HCT116 (cell line): Measurements from ENCODE around the gene APBB3. TPM values are rescaled to one million over a fixed set of nuclear protein-coding genes. Genes with fewer than 3 reads are reported as not detected.

Experiments
- ATAC-seq: fragments of 200-7000 bp; cut with Tn5 transposase; 2 replicates; pipeline ENCODE4 v1.9.1; 2020; ENCODE audit warnings: mild to moderate bottlenecking, moderate library complexity
- BruUV-seq: library from RNA; stranded (reverse); fragments of 400-500 nt; replicated peaks from 2 replicates; lab custom pipeline; 2021; lab: Mats Ljungman, UMichigan
- CTCF ChIA-PET: fragments of 300-600 bp; sonication (Branson Sonifier 250); formaldehyde crosslinking; loops from one replicate; lab custom pipeline; 2021; ENCODE audit warnings: antibody characterized with exemption; lab: Charles Lee
- POLR2A ChIA-PET: fragments of 300-600, 350-600 bp; sonication (Branson Sonifier 250); formaldehyde crosslinking; loops from one replicate; lab custom pipeline; 2021; ENCODE audit warnings: antibody characterized with exemption; lab: Charles Lee
- RAD21 ChIA-PET, 2 experiments: fragments of 300-600 bp; sonication (Branson Sonifier 250); formaldehyde crosslinking; loops; one replicate each; lab custom pipeline; 2023; ENCODE audit warnings: low total read pairs in 2 of 2; ENCODE audit not compliant: uncharacterized antibody in 2 of 2, unreplicated experiment in 2 of 2, low non-redundant PET in 1 of 2; lab: Charles Lee
- DNase-seq: peaks from one replicate; pipeline ENCODE4 v3.0.0-alpha.2; 2010; ENCODE audit warnings: low read depth, low spot score
- H2AFZ ChIP-seq: fragments of 200-600 bp; shearing (Covaris generic), sonication (generic); 2 replicates; pipeline ENCODE4 v1.6.1; 2017; ENCODE audit warnings: low read depth, mixed run types, mixed read lengths, antibody characterized with exemption, low read length; ENCODE audit not compliant: poor library complexity, severe bottlenecking
- H3K27ac ChIP-seq: 2 replicates; pipeline ENCODE4 v1.5.1; 2012; ENCODE audit warnings: low read depth, low read length
- H3K27me3 ChIP-seq: fragments of 200-600 bp; sonication (generic); 2 replicates; pipeline ENCODE4 v1.6.1; 2016; ENCODE audit warnings: mixed run types, low read length, mixed read lengths; ENCODE audit not compliant: insufficient read depth
- H3K36me3 ChIP-seq, 2 experiments: fragments of 200-500 bp in 1 of 2; fragments of 200-600 bp in 1 of 2; sonication (Bioruptor generic) in 1 of 2; sonication (generic) in 1 of 2; 2 replicates each; pipeline versions ENCODE4 v1.5.1 to v1.6.1; 2014 to 2016; ENCODE audit warnings: low read length in 2 of 2, inconsistent platforms in 1 of 2, mixed read lengths in 1 of 2, mixed run types in 1 of 2; ENCODE audit not compliant: insufficient read depth in 2 of 2, control insufficient read depth in 1 of 2
- H3K4me1 ChIP-seq, 2 experiments: fragments of 200-600 bp in 1 of 2; sonication (generic) in 1 of 2; 2 replicates each; pipeline versions ENCODE4 v1.5.1 to v1.6.1; 2012 to 2017; ENCODE audit warnings: low read length in 2 of 2, inconsistent platforms in 1 of 2, mild to moderate bottlenecking in 1 of 2, mixed read lengths in 1 of 2, mixed run types in 1 of 2, moderate library complexity in 1 of 2; ENCODE audit not compliant: insufficient read depth in 2 of 2, control insufficient read depth in 1 of 2
- H3K4me2 ChIP-seq: fragments of 200-600 bp; sonication (generic); 2 replicates; pipeline ENCODE4 v1.6.1; 2017; ENCODE audit warnings: mixed run types, low read length, mixed read lengths
- H3K4me3 ChIP-seq, 2 experiments: fragments of 200-600 bp in 1 of 2; sonication (generic) in 1 of 2; replicated peaks in 1 of 2; 2 replicates each; pipeline ENCODE4 v1.5.1; 2011 to 2016; ENCODE audit warnings: low read length in 2 of 2, control low read depth in 1 of 2, low read depth in 1 of 2, mild to moderate bottlenecking in 1 of 2, mixed read lengths in 1 of 2, mixed run types in 1 of 2
- H3K79me2 ChIP-seq: fragments of 200-600 bp; sonication (generic); 2 replicates; pipeline ENCODE4 v1.6.1; 2017; ENCODE audit warnings: mild to moderate bottlenecking, mixed run types, low read length, moderate library complexity, mixed read lengths; ENCODE audit not compliant: insufficient read depth
- H3K9ac ChIP-seq: fragments of 200-600 bp; sonication (generic); 2 replicates; pipeline ENCODE4 v1.6.1; 2016; ENCODE audit warnings: low read length, mixed read lengths
- H3K9me2 ChIP-seq: fragments of 200-600 bp; sonication (generic), shearing (Covaris generic); 2 replicates; pipeline ENCODE4 v1.6.1; 2017; ENCODE audit warnings: mixed run types, mild to moderate bottlenecking, moderate library complexity; ENCODE audit not compliant: insufficient read depth
- H3K9me3 ChIP-seq, 2 experiments: fragments of 200-500 bp in 1 of 2; fragments of 200-600 bp in 1 of 2; sonication (Bioruptor generic) in 1 of 2; sonication (generic) in 1 of 2; 2 replicates each; pipeline ENCODE4 v1.6.1; 2014 to 2017; ENCODE audit warnings: low read length in 2 of 2, mixed read lengths in 2 of 2, inconsistent platforms in 1 of 2, low read depth in 1 of 2, mild to moderate bottlenecking in 1 of 2, mixed run types in 1 of 2, moderate library complexity in 1 of 2; ENCODE audit not compliant: control insufficient read depth in 1 of 2, insufficient read depth in 1 of 2
- H4K20me1 ChIP-seq: fragments of 200-600 bp; sonication (generic), shearing (Covaris generic); 2 replicates; pipeline ENCODE4 v1.6.1; 2017; ENCODE audit warnings: mixed run types, mild to moderate bottlenecking, moderate library complexity; ENCODE audit not compliant: insufficient read depth
- ATF3 ChIP-seq: IDR thresholded peaks from 2 replicates; pipeline ENCODE4 v1.6.1; 2012
- CBX3 ChIP-seq: IDR thresholded peaks from 2 replicates; pipeline ENCODE4 v1.6.1; 2012; ENCODE audit warnings: low read depth
- CTCF ChIP-seq, 3 experiments: fragments of 200-600 bp in 1 of 3; sonication (generic) in 1 of 3; IDR thresholded peaks in 2 of 3; conservative IDR thresholded peaks in 1 of 3; 2 replicates each; pipeline ENCODE4 v1.5.1; 2012 to 2017; ENCODE audit warnings: low read depth in 2 of 3, low read length in 2 of 3, antibody characterized with exemption in 1 of 3, borderline replicate concordance in 1 of 3, control low read depth in 1 of 3, mild to moderate bottlenecking in 1 of 3, mixed read lengths in 1 of 3, mixed run types in 1 of 3, moderate library complexity in 1 of 3; ENCODE audit not compliant: insufficient read depth in 1 of 3
- ELF1 ChIP-seq: IDR thresholded peaks from 2 replicates; pipeline ENCODE4 v1.6.1; 2012; ENCODE audit warnings: low read depth, borderline replicate concordance
- EZH2 ChIP-seq: fragments of 200-600 bp; sonication (generic); IDR thresholded peaks from 2 replicates; pipeline ENCODE4 v1.6.1; 2017; ENCODE audit warnings: antibody characterized with exemption, mixed run types
- FOSL1 ChIP-seq: IDR thresholded peaks from 2 replicates; pipeline ENCODE4 v1.6.1; 2012; ENCODE audit warnings: low read depth
- JUND ChIP-seq: IDR thresholded peaks from 2 replicates; pipeline ENCODE4 v1.6.1; 2012
- POLR2A ChIP-seq: IDR thresholded peaks from 2 replicates; pipeline ENCODE4 v1.7.0; 2011; ENCODE audit warnings: borderline replicate concordance; ENCODE audit not compliant: insufficient read depth, insufficient read length; ENCODE audit errors: extremely low read depth
- REST ChIP-seq: IDR thresholded peaks from 2 replicates; pipeline ENCODE4 v1.6.1; 2012; ENCODE audit warnings: low read depth
- SP1 ChIP-seq: IDR thresholded peaks from 2 replicates; pipeline ENCODE4 v1.6.1; 2012; ENCODE audit warnings: low read depth
- TCF7L2 ChIP-seq: IDR thresholded peaks from 2 replicates; pipeline ENCODE4 v1.7.0; 2011; ENCODE audit warnings: borderline replicate concordance, inconsistent platforms; ENCODE audit not compliant: insufficient read depth, insufficient read length; ENCODE audit errors: extremely low read depth
- YY1 ChIP-seq: IDR thresholded peaks from 2 replicates; pipeline ENCODE4 v1.6.1; 2011; ENCODE audit warnings: low read length, low read depth, moderate library complexity, mild to moderate bottlenecking; ENCODE audit not compliant: insufficient replicate concordance; ENCODE audit errors: extremely low read depth
- ZFX ChIP-seq: fragments of 450-650 bp; IDR thresholded peaks from 2 replicates; pipeline ENCODE4 v1.6.1; 2017
- intact Hi-C: fragments of 100-400 bp; cut with micrococcal nuclease; formaldehyde crosslinking; loops from 2 replicates; pipeline ENCODE4 v1.10.0; 2022
- total RNA-seq: library from RNA; stranded (reverse); gene quantifications from one replicate; pipeline ENCODE4 v1.2.1, GENCODE V29; 2021; ENCODE audit not compliant: unreplicated experiment

Gene APBB3
- total RNA-seq, 1 experiment from 2014 or later: 28.4 TPM

- peak overlapping the region; percentile 10; the same call in 1 of the 2 replicates for H3K4me2 ChIP-seq
- H3K9ac ChIP-seq: no peak overlapping the region
- H3K9me3 ChIP-seq: no peaks in the 10 kb centered on the region
- TF ChIP-seq EZH2 (no peak), TCF7L2 (peak; percentile 23), JUND (no peak)
- TF ChIP-seq, all 23 proteins: peak for 1
- no peak for DNase-seq
- H2AFZ ChIP-seq: no peak overlapping the region
- BruUV-seq: no TSS peak
- peak; percentile 16; the same call in 1 of the 2 replicates for ATAC-seq
- H3K79me2 ChIP-seq: peaks cover 19% of the 10 kb centered on the region; the same call in 1 of the 2 replicates
- intact Hi-C loops: no loop called here
- ChIA-PET POLR2A (no interaction called here), RAD21 (interaction anchor here in 1 of 2 experiments (1.1 kb wide), 1 partner anchor 173 kb away, joined by 3 read pairs; no protein-coding TSS in a partner anchor), CTCF (interaction anchor here (0.7 to 1.3 kb wide), 3 partner anchors 174 to 184 kb away, joined by 3 to 4 read pairs (median 3); no protein-coding TSS in a partner anchor)
- H3K27ac ChIP-seq: peak overlapping the region; percentile 34; the same call in 1 of the 2 replicates
- H4K20me1 ChIP-seq: no peaks in the 10 kb centered on the region
- no peak overlapping the region for H3K4me3 ChIP-seq
- no peaks in the 10 kb centered on the region for H3K9me2 ChIP-seq
- no peaks in the 10 kb centered on the region for H3K27me3 ChIP-seq
- H3K36me3 ChIP-seq: peaks cover 14 to 40% of the 10 kb centered on the region in 2 experiments; a peak in 3 of 4 replicates
- peaks cover 2 to 25% of the 10 kb centered on the region in 2 experiments; a peak in 3 of 4 replicates for H3K4me1 ChIP-seq
Measured at GRCh38 chr5:140546851-140547507, 17.4 kb downstream of the APBB3 start.

- H3K4me3 ChIP-seq: no peak overlapping the region
- no peaks in the 10 kb centered on the region for H3K9me3 ChIP-seq
- ChIA-PET POLR2A (interaction anchor here (0.7 kb wide), 1 partner anchor 224 kb away, joined by 3 read pairs; no protein-coding TSS in a partner anchor), RAD21 (no interaction called here), CTCF (no interaction called here)
- peaks cover 12% of the 10 kb centered on the region; the same call in 1 of the 2 replicates for H3K79me2 ChIP-seq
- H3K36me3 ChIP-seq: peaks cover 18 to 28% of the 10 kb centered on the region in 2 experiments; a peak in 3 of 4 replicates
- H3K4me1 ChIP-seq: peaks cover 2 to 25% of the 10 kb centered on the region in 2 experiments; a peak in 3 of 4 replicates
- H4K20me1 ChIP-seq: no peaks in the 10 kb centered on the region
- no peak for ATAC-seq
- H3K9me2 ChIP-seq: no peaks in the 10 kb centered on the region
- H2AFZ ChIP-seq: no peak overlapping the region
- H3K27me3 ChIP-seq: no peaks in the 10 kb centered on the region
- BruUV-seq: no TSS peak
- H3K9ac ChIP-seq: no peak overlapping the region
- no peak for DNase-seq
- no peak overlapping the region for H3K27ac ChIP-seq
- H3K4me2 ChIP-seq: no peak overlapping the region
- intact Hi-C loops: no loop called here
- TF ChIP-seq CTCF (IDR thresholded peaks at IDR 0.05 in 2 of 3, conservative IDR thresholded peaks at IDR 0.05 in 1 of 3; ENCODE audit: borderline replicate concordance in 1 of 3, insufficient read depth in 1 of 3, low read depth in 2 of 3, low read length in 2 of 3) (no peak), YY1 (no peak), EZH2 (no peak), ELF1 (no peak), ATF3 (no peak), POLR2A (no peak), TCF7L2 (no peak), FOSL1 (no peak), REST (no peak), CBX3 (no peak), SP1 (no peak), ZFX (no peak)
Measured at GRCh38 chr5:140545606-140546005, 18.8 kb downstream of the APBB3 start.
